GM21737 (cell line): ENCODE results near the gene CD59.
"Not testable (repeated sequence)": the region's sequence is repeated elsewhere in the genome, so short reads cannot be mapped to it uniquely, and the experiment has no call there.

Source experiments
- ATAC-seq: cut with Tn5 transposase; IDR thresholded peaks from one replicate; pipeline ENCODE4 v1.9.1; 2021; ENCODE audit warnings: mild to moderate bottlenecking, moderate library complexity; ENCODE audit not compliant: unreplicated experiment

CD59 gene

DNA sequence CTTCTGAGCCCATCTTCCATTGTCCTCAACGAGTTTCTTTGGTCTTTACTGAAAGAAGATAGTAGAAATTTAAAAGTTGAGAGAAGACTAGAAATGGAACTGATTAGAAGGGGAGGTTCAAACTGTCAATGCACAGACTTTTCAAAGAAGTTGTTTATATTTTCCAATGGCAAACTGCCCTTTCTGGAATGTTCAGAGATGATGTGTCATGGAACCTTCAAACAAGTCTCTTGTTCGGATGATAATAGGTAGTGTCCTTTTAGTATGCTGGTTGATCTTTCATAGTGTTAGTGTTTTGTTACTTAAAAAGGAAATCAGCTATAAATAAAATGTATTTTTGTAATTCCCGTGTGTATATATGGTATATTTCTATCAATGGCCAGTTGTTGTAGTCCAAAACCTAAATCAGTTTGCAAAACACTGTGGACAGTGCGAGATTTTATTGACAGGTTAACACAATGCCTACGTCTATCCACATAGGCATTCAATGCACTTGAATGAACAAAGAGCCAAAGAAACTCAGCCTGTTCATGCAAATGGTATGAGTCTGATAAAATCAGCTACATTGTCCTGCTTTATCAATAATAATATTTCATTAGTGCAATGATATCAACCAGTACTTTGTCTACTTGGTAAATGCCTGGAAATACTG, 66.5 kb downstream of the CD59 start:
- ATAC-seq = no peak

DNA sequence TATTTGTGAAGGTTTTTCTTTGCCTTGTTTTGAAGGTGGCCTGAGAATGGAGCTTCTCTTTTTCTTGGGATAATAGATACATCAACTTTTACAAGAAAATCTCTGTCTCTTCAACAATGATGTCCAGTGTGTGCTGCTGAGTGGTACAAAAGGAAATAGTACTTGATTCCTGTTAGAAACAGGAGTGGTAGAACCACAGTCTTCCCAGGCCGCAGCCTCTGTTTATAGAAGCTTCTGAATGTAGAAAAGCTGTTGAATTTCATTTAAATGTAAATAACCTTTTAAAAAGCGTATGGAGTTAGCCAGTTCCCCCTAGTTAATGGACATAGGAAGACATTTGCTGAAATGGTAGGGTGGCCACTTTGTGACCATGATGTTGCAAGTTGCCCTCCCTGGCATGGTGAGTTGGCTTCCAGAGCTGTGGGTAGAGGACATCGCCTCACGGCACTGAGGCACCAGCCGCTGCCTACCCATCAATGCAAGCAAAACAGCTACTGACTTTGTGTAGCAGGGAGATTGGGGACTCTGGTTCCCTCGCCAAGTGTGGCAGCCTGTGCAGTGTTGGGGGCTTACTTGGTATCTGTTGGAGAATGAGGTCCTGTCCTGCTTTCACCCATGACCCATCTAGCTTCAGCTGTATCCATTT, 67.1 kb downstream of the CD59 start:
- no peak for ATAC-seq

GRCh38 chr11:33668468-33668825, 67.8 kb downstream of the CD59 start:
- ATAC-seq = no peak

GRCh38 chr11:33667819-33668467, 68.3 kb downstream of the CD59 start:
- no peak for ATAC-seq

DNA sequence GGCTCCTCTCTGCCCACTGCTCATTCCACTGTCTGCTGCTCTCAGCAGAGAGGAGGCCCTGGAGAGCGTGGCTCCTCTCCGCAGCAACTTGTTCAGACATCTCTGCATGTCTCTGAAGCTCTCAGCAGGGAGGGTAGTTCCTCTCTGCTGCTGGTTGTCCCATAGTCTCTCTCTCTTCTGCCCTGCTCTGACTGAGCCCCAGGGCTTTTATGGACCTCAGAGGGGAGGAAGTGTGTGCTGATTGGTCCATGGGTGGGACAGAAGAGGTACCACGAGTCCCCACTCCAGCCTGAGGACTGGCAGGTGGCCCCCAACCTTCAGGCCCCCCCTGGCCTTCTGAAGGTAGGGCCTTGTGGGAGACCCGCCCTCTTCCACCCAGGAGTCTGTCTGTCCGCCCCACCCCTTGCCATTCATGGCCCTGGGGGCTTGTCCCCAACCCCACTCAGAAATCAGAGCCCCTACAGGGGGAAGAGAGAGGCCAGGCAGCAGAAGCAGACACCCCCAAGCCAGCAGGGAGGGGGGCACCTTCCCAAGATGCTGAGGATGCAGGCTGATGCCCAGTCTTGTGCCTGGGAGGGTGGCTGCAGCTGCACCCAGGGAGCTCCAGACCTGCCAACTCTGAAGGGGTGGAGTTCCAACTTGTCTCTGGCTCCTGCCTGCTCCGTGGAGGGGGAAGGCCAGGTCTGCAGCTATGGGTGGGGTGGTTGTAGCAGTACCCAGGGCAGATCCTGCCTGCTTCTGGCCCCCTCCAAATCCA, 70.7 kb downstream of the CD59 start:
- no peak for ATAC-seq

DNA sequence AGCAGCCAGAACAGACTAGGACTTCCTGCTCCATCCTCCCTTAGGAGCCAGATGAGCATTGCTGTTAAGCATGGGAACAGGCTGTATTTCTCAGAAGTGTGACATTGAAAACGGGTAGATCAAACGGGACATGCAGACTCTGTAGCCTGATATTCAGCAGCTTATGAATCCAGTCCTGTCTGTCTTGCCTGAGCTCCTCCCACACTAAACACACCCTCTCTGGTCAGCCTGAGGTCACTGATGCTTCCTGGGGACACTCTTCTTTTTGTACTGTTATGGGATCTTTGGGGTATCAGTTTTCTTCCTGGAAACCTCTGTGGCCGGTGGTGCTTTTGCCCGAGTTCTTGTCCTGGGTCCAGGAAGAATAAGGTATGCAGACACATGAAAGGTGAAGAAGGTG, 71.4 kb downstream of the CD59 start:
- ATAC-seq = no peak

- ATAC-seq = no peak
These were observed 72.1 kb downstream of the CD59 start for GRCh38 chr11:33664166-33664565.

GRCh38 chr11:33663121-33663520, 73.1 kb downstream of the CD59 start:
- no peak for ATAC-seq

DNA sequence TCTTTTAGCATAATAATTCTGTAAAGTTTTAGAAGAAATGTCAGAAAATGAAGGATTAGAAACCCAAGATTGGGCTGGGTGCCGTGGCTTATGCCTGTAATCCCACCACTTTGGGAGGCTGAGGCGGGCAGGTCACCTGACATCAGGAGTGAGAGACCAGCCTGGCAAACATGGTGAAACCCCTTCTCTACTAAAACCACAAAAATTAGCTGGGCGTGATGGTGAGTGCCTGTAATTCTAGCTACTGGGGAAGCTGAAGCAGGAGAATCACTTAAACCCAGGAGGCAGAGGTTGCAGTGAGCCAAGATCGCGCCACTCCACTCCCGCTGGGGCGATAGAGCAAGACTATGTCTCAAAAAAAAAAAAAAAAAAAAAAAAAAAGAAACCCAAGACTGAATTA, 74.7 kb downstream of the CD59 start:
- ATAC-seq = not testable (repeated sequence)

DNA sequence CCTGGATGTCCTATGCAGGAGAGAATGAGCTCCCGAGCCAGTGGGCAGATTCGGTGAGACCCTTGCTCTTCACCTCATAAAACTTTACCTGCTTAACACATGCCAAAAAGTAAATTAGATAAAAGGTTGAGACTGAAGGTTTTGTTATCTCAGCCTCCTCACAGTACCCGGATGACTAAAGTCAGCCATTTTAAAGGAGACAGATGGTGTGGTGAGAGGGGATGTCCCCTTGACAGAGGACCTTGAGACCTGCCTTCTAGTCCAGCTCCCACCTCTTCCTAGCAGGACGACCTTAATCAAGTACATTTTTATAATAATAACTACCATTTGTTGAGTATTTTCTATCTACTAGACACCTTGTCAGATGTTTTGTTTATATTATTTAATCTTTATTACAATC, 75.3 kb downstream of the CD59 start:
- no peak for ATAC-seq

DNA sequence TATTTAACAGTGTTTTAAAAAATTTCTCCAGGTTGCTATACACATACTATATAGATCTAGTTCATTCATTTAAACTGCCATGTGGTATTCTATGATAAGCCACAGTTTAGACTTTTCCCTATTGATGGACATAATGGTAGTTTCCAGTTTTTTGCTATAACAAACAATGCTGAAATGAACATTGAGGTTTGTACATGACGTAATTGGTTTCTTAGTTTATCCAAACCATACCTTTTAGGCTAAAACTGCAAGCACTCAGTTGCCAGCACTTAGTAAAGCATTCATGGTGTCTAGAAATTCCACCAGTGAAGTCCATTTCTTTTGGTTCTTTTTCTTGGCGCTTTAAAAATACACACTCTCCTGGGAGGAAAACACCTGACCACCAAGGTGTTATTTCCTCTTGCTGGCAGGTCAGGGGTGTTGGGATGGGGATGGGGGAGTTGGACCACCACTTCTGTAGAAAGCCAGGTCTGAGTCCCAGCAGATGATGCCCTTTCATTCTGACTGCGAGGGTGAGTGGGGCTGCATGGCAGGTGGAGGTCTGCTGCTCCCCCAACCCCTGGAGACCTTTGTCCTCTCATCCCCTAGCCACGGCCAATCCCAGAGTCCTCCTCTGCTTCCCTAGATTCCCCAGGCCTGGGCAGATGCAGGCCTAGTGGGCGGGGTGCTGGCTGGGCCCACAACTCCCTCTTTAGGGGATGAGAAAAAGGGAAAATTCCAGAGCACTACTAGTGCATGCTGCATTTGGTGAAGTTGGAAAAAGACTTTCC, 76.7 kb downstream of the CD59 start:
- no peak for ATAC-seq

- ATAC-seq = no peak
These were observed 77.9 kb downstream of the CD59 start for GRCh38 chr11:33658195-33658900.

DNA sequence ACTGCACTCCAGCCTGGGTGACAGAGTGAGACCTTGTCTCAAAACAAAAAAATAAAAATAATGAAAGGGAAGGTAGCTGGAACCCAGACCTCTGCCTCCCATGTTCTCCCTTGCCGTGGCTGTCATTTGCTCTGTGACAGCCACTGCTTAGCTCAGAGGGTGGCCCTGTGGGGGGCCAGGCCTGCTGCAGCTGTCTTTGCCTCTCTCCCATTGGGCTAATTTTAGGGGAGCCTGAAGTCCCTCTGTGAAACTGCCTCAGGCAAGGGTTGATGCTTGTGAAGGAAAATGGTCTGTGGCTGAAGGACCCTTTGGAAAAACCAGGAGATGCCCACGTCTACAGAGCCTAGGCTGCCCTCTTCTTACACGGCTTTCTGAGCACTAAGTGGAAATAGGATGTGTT, 78.5 kb downstream of the CD59 start:
- no peak for ATAC-seq

GRCh38 chr11:33656768-33657167, 79.5 kb downstream of the CD59 start:
- no peak for ATAC-seq

DNA sequence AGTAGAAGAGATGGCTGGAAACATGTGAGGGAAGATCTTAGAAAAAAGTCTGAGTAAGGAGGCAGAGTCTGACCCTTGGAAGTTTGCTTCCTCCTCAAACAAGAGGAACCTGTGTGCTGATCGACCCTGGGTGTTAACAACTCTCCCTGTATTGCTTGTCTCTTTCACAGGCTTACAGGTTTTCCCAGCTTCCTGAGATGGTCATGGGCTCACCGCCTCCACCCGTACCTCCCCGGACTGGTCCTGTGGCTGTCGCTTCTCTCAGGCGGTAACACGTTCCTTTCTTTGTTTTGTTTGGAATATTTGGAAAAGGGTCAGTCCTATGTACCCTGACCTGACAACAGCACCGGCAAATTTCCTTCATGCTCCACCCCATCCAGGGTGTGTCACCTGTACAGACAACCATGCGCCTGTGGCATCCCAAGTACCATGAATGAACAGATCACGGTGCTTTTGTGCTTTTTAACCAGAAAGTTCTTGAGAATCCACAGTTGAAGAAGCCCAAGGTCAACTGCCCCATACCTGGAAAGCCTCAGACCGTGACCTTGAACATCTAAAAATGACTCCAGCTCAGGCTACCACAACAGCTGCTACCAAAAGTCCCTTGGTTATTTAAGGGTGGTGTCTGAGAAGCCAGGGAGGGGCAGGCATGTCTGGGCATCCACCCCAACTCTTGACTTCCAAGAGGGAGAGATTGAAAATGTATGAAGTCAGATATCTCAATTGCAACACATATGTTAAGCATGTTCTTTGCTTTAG, 80.2 kb downstream of the CD59 start:
- no peak for ATAC-seq

- ATAC-seq = no peak
These were observed 81.6 kb downstream of the CD59 start for GRCh38 chr11:33654594-33654993.
